H1 (cell line): ENCODE data around the gene MZF1.
"Not testable (repeated sequence)": the region's sequence is repeated elsewhere in the genome, so short reads cannot be mapped to it uniquely, and the experiment has no call there.

Experiments
- ATF3 ChIP-seq: IDR thresholded peaks from 2 replicates; pipeline ENCODE4 v1.6.1; 2011; ENCODE audit warnings: low read depth, mild to moderate bottlenecking, low read length; ENCODE audit not compliant: insufficient read depth
- CTCF ChIP-seq, 3 experiments: IDR thresholded peaks; 1 replicate in 2 of 3; 2 replicates in 1 of 3; pipeline versions ENCODE4 v1.5.1 to v1.6.1; 2011; ENCODE audit warnings: low read length in 3 of 3, mild to moderate bottlenecking in 3 of 3, inconsistent platforms in 2 of 3, low read depth in 1 of 3, moderate library complexity in 1 of 3; ENCODE audit not compliant: insufficient read depth in 1 of 3; ENCODE audit errors: control extremely low read depth in 1 of 3
- EP300 ChIP-seq, 2 experiments: IDR thresholded peaks; 1 replicate in 1 of 2; 2 replicates in 1 of 2; pipeline ENCODE4 v1.6.1; 2011 to 2012; ENCODE audit warnings: low read depth in 2 of 2, low read length in 2 of 2, mild to moderate bottlenecking in 2 of 2, borderline replicate concordance in 1 of 2, inconsistent platforms in 1 of 2, moderate library complexity in 1 of 2
- GABPA ChIP-seq: IDR thresholded peaks from 2 replicates; pipeline ENCODE4 v1.6.1; 2011; ENCODE audit warnings: mild to moderate bottlenecking, low read length, moderate library complexity, borderline replicate concordance; ENCODE audit not compliant: insufficient read depth
- KDM4A ChIP-seq: IDR thresholded peaks from one replicate; pipeline ENCODE4 v1.7.1; 2012; ENCODE audit warnings: low read depth, mild to moderate bottlenecking, moderate library complexity, low read length, inconsistent platforms; ENCODE audit not compliant: severe bottlenecking
- MAFK ChIP-seq: IDR thresholded peaks from 2 replicates; pipeline ENCODE4 v1.6.1; 2012; ENCODE audit warnings: low read depth, mild to moderate bottlenecking, improper control_type of control experiment, low read length
- MAX ChIP-seq: IDR thresholded peaks from 2 replicates; pipeline ENCODE4 v1.6.1; 2012; ENCODE audit warnings: inconsistent platforms
- POLR2A ChIP-seq, 2 experiments: IDR thresholded peaks; 1 replicate in 1 of 2; 2 replicates in 1 of 2; pipeline ENCODE4 v1.6.1; 2011; ENCODE audit warnings: low read depth in 2 of 2, low read length in 2 of 2, mild to moderate bottlenecking in 2 of 2; ENCODE audit errors: control extremely low read depth in 1 of 2
- TEAD4 ChIP-seq: IDR thresholded peaks from 2 replicates; pipeline ENCODE4 v1.6.1; 2012; ENCODE audit warnings: low read depth, low read length, inconsistent platforms, mixed read lengths

- not testable (repeated sequence) for TF ChIP-seq TEAD4; MAFK; EP300 (IDR thresholded peaks at IDR 0.05; ENCODE audit: borderline replicate concordance in 1 of 2, low read depth in 2 of 2, low read length in 2 of 2); KDM4A; CTCF (IDR thresholded peaks at IDR 0.05; ENCODE audit: control extremely low read depth in 1 of 3, insufficient read depth in 1 of 3, low read depth in 1 of 3, low read length in 3 of 3); ATF3; GABPA; POLR2A (IDR thresholded peaks at IDR 0.05; ENCODE audit: control extremely low read depth in 1 of 2, low read depth in 2 of 2, low read length in 2 of 2); MAX
These were observed 34.0 kb downstream of the MZF1 start for GRCh38 chr19:58539169-58539559.
